ENCODE results near the gene SETD3. TPM values are rescaled to one million over a fixed set of nuclear protein-coding genes. Genes with fewer than 3 reads are reported as not detected.

Gene SETD3
- polyA plus RNA-seq, 1 donor (not counting 4 experiments of a cell fraction or from before 2014, with no cell fraction given) = 48.1 TPM

- Histone ChIP-seq H3K27ac (ENCODE audit: control insufficient read depth, insufficient read depth, low read length) (no peak overlapping the region), H3K4me3 (ENCODE audit: control insufficient read depth in 2 of 3, extremely low read depth in 1 of 3, insufficient read depth in 2 of 3, low read depth in 1 of 3, low read length in 3 of 3) (no peak overlapping the region), H3K27me3 (ENCODE audit: control insufficient read depth, extremely low read depth, insufficient read depth, low read length) (no peaks in the 10 kb centered on the region), H3K4me2 (ENCODE audit: control insufficient read depth, extremely low read depth, insufficient read depth, low read depth, low read length) (no peak overlapping the region), H3K79me2 (ENCODE audit: control insufficient read depth, insufficient read depth, low read length) (peaks cover 28% of the 10 kb centered on the region), H4K20me1 (ENCODE audit: control insufficient read depth, extremely low read depth, insufficient read depth, low read length) (peaks cover 5% of the 10 kb centered on the region), H3K9ac (ENCODE audit: control insufficient read depth, extremely low read depth, insufficient read depth, low read length) (no peak overlapping the region), H3K9me3 (ENCODE audit: control insufficient read depth, low read depth, low read length) (no peaks in the 10 kb centered on the region), H3K9me1 (ENCODE audit: control insufficient read depth, extremely low read depth, insufficient read depth, low read length) (no peaks in the 10 kb centered on the region), H2AFZ (ENCODE audit: control insufficient read depth, low read length) (no peak overlapping the region), H3K36me3 (ENCODE audit: control insufficient read depth in 2 of 2, extremely low read depth in 1 of 2, insufficient read depth in 2 of 2, low read length in 2 of 2) (peaks cover 0 to 2% of the 10 kb centered on the region in 2 experiments), H3K4me1 (ENCODE audit: control insufficient read depth, extremely low read depth, insufficient read depth, low read length) (peaks cover 4% of the 10 kb centered on the region)
- DNase-seq (ENCODE audit: low read depth, low spot score) = no peak
- TF ChIP-seq, protein P1, sequence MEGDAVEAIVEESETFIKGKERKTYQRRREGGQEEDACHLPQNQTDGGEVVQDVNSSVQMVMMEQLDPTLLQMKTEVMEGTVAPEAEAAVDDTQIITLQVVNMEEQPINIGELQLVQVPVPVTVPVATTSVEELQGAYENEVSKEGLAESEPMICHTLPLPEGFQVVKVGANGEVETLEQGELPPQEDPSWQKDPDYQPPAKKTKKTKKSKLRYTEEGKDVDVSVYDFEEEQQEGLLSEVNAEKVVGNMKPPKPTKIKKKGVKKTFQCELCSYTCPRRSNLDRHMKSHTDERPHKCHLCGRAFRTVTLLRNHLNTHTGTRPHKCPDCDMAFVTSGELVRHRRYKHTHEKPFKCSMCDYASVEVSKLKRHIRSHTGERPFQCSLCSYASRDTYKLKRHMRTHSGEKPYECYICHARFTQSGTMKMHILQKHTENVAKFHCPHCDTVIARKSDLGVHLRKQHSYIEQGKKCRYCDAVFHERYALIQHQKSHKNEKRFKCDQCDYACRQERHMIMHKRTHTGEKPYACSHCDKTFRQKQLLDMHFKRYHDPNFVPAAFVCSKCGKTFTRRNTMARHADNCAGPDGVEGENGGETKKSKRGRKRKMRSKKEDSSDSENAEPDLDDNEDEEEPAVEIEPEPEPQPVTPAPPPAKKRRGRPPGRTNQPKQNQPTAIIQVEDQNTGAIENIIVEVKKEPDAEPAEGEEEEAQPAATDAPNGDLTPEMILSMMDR (optimal IDR thresholded peaks at IDR 0.05 in 1 of 3, IDR thresholded peaks at IDR 0.05 in 1 of 3, conservative IDR thresholded peaks at IDR 0.05 in 1 of 3; ENCODE audit: extremely low read depth in 1 of 3, insufficient read depth in 2 of 3, low read length in 3 of 3) = no peak
- TF ChIP-seq EZH2 (IDR thresholded peaks at IDR 0.05; ENCODE audit: low read length) = no peak
- dilution Hi-C loops (cut with MboI; ENCODE audit: extremely low pct_ligation_motif_present, low sequenced_read_pairs) = no loop called here
- FAIRE-seq = no peak
These were observed 43.5 kb upstream of the SETD3 start for GRCh38 chr14:99524091-99524661.

DNA sequence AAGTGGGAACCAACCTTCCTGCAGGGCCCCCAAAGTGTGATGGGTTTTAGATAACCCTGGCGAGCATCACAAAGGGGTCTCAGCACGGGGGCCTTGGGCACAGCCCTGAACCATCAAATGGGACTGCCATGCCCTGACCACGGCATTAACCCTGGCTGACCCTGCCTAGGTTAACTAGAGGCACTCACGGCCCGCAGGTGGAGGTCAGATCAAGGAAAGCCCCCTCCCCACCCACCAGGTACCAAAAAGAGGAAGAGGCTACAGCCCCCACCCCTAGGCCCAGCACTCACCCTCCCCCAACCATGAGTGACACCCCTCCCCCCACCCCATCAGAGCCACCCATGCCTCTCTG, 43.0 kb upstream of the SETD3 start:
- Histone ChIP-seq H3K27me3 (ENCODE audit: control insufficient read depth, extremely low read depth, insufficient read depth, low read length) (no peaks in the 10 kb centered on the region), H3K27ac (ENCODE audit: control insufficient read depth, insufficient read depth, low read length) (no peak overlapping the region), H3K4me3 (ENCODE audit: control insufficient read depth in 2 of 3, extremely low read depth in 1 of 3, insufficient read depth in 2 of 3, low read depth in 1 of 3, low read length in 3 of 3) (no peak overlapping the region), H2AFZ (ENCODE audit: control insufficient read depth, low read length) (no peak overlapping the region), H4K20me1 (ENCODE audit: control insufficient read depth, extremely low read depth, insufficient read depth, low read length) (peaks cover 5% of the 10 kb centered on the region), H3K36me3 (ENCODE audit: control insufficient read depth in 2 of 2, extremely low read depth in 1 of 2, insufficient read depth in 2 of 2, low read length in 2 of 2) (peaks cover 0 to 2% of the 10 kb centered on the region in 2 experiments), H3K79me2 (ENCODE audit: control insufficient read depth, insufficient read depth, low read length) (peaks cover 26% of the 10 kb centered on the region), H3K4me1 (ENCODE audit: control insufficient read depth, extremely low read depth, insufficient read depth, low read length) (peaks cover 4% of the 10 kb centered on the region), H3K9ac (ENCODE audit: control insufficient read depth, extremely low read depth, insufficient read depth, low read length) (no peak overlapping the region), H3K9me1 (ENCODE audit: control insufficient read depth, extremely low read depth, insufficient read depth, low read length) (no peaks in the 10 kb centered on the region), H3K4me2 (ENCODE audit: control insufficient read depth, extremely low read depth, insufficient read depth, low read depth, low read length) (no peak overlapping the region), H3K9me3 (ENCODE audit: control insufficient read depth, low read depth, low read length) (no peaks in the 10 kb centered on the region)
- no peak for FAIRE-seq
- no peak for DNase-seq (ENCODE audit: low read depth, low spot score)
- TF ChIP-seq, protein P1 (optimal IDR thresholded peaks at IDR 0.05 in 1 of 3, IDR thresholded peaks at IDR 0.05 in 1 of 3, conservative IDR thresholded peaks at IDR 0.05 in 1 of 3; ENCODE audit: extremely low read depth in 1 of 3, insufficient read depth in 2 of 3, low read length in 3 of 3) = no peak
- dilution Hi-C loops (cut with MboI; ENCODE audit: extremely low pct_ligation_motif_present, low sequenced_read_pairs) = no loop called here

Data from keratinocyte (primary cell).